PC-3 (cell line): ENCODE data around the gene TPCN2. TPM values are rescaled to one million over a fixed set of nuclear protein-coding genes. Genes with fewer than 3 reads are reported as not detected.

Experiments used
- ATAC-seq: fragments of 200-7000 bp; cut with Tn5 transposase; 2 replicates; pipeline ENCODE4 v1.9.1; 2020; ENCODE audit warnings: mild to moderate bottlenecking, moderate library complexity
- BruUV-seq: library from RNA; stranded (reverse); fragments of 400-500 nt; replicated peaks from 2 replicates; lab custom pipeline; 2021; lab: Mats Ljungman, UMichigan
- CTCF ChIA-PET: fragments of 300-600 bp; sonication (Branson Sonifier 250); formaldehyde crosslinking; loops from one replicate; lab custom pipeline; 2022; ENCODE audit warnings: antibody characterized with exemption; lab: Charles Lee
- POLR2A ChIA-PET: fragments of 300-600 bp; sonication (Branson Sonifier 250); formaldehyde crosslinking; loops from one replicate; lab custom pipeline; 2022; ENCODE audit warnings: antibody characterized with exemption; ENCODE audit not compliant: unreplicated experiment; lab: Charles Lee
- DNase-seq: peaks from one replicate; pipeline ENCODE4 v3.0.0-alpha.2; 2015
- H2AFZ ChIP-seq: fragments of 300-600 bp; sonication (generic); 2 replicates; pipeline ENCODE4 v1.6.0; 2016; ENCODE audit warnings: antibody characterized with exemption, low read length
- H3F3A ChIP-seq: fragments of 300-600 bp; sonication (generic); one replicate; pipeline ENCODE4 v1.6.0; 2017; ENCODE audit warnings: antibody characterized with exemption, low read length, control low read depth, mild to moderate bottlenecking; ENCODE audit not compliant: unreplicated experiment
- H3K27ac ChIP-seq: fragments of 300-600 bp; sonication (generic); 2 replicates; pipeline ENCODE4 v1.5.1; 2016; ENCODE audit warnings: mild to moderate bottlenecking, low read length
- H3K27me3 ChIP-seq: fragments of 300-600 bp; sonication (generic); 2 replicates; pipeline ENCODE4 v1.6.1; 2016; ENCODE audit warnings: low read length, mixed read lengths
- H3K36me3 ChIP-seq: fragments of 300-600 bp; sonication (generic); 2 replicates; pipeline ENCODE4 v1.6.1; 2016; ENCODE audit warnings: low read depth, mixed run types, low read length, mixed read lengths
- H3K4me1 ChIP-seq: fragments of 300-600 bp; sonication (generic); 2 replicates; pipeline ENCODE4 v1.5.1; 2016; ENCODE audit warnings: low read length; ENCODE audit not compliant: insufficient read depth
- H3K4me2 ChIP-seq: fragments of 300-600 bp; sonication (generic); 2 replicates; pipeline ENCODE4 v1.6.0; 2016; ENCODE audit warnings: low read length
- H3K4me3 ChIP-seq: fragments of 300-600 bp; sonication (generic); 2 replicates; pipeline ENCODE4 v1.5.1; 2016; ENCODE audit warnings: mild to moderate bottlenecking, low read length, mixed read lengths
- H3K79me2 ChIP-seq: fragments of 300-600 bp; sonication (generic); 2 replicates; pipeline ENCODE4 v1.6.1; 2017; ENCODE audit warnings: low read length, mixed read lengths
- H3K9ac ChIP-seq: fragments of 300-600 bp; sonication (generic); 2 replicates; pipeline ENCODE4 v1.6.0; 2016; ENCODE audit warnings: mild to moderate bottlenecking, low read length
- H3K9me2 ChIP-seq: fragments of 300-600 bp; sonication (generic); replicated peaks from 2 replicates; pipeline ENCODE4 v1.6.1; 2016; ENCODE audit warnings: mixed run types, low read length, mixed read lengths
- H3K9me3 ChIP-seq: fragments of 300-600 bp; sonication (generic); 2 replicates; pipeline ENCODE4 v1.6.1; 2016; ENCODE audit warnings: low read length, mixed read lengths
- H4K20me1 ChIP-seq: fragments of 300-600 bp; sonication (generic); 2 replicates; pipeline ENCODE4 v1.6.1; 2016; ENCODE audit warnings: low read length, mixed read lengths
- EZH2 ChIP-seq: fragments of 300-600 bp; sonication (generic); IDR thresholded peaks from one replicate; pipeline ENCODE4 v1.6.1; 2017; ENCODE audit warnings: antibody characterized with exemption, mild to moderate bottlenecking, low read length; ENCODE audit not compliant: unreplicated experiment
- EZH2phosphoT487 ChIP-seq: fragments of 300-600 bp; sonication (generic); IDR thresholded peaks from 2 replicates; pipeline ENCODE4 v1.6.1; 2018; ENCODE audit warnings: mild to moderate bottlenecking, antibody characterized with exemption, low read length, borderline replicate concordance
- intact Hi-C: fragments of 100-400 bp; cut with micrococcal nuclease; formaldehyde crosslinking; loops from 2 replicates; pipeline ENCODE4 v1.9.0; 2023
- total RNA-seq: library from RNA; depleted of rRNA; stranded (reverse); fragments of >200 nt; gene quantifications from 2 replicates; pipeline ENCODE4 v1.2.3, GENCODE V29; 2014
- TF ChIP-seq, protein P1 (sequence below): fragments of 300-600 bp; sonication (generic); conservative IDR thresholded peaks from 2 replicates; pipeline ENCODE4 v1.5.1; 2017; ENCODE audit warnings: antibody characterized with exemption, low read depth, mild to moderate bottlenecking, low read length

The TPCN2 gene
- total RNA-seq, 1 experiment from 2014 or later = 13.0 TPM

GRCh38 chr11:69140635-69141034 lies 91.9 kb downstream of the TPCN2 start:
- ATAC-seq = no peak
- Histone ChIP-seq H3K9ac (no peak overlapping the region), H3K9me3 (no peaks in the 10 kb centered on the region), H3K9me2 (no peaks in the 10 kb centered on the region), H3K4me1 (peaks cover 12% of the 10 kb centered on the region), H3K36me3 (no peaks in the 10 kb centered on the region), H2AFZ (no peak overlapping the region), H3K4me3 (no peak overlapping the region), H3F3A (no peaks in the 10 kb centered on the region), H3K4me2 (no peak overlapping the region), H3K79me2 (no peaks in the 10 kb centered on the region), H3K27ac (no peak overlapping the region), H4K20me1 (no peaks in the 10 kb centered on the region), H3K27me3 (no peaks in the 10 kb centered on the region)
- BruUV-seq = no TSS peak
- TF ChIP-seq EZH2 (no peak), EZH2phosphoT487 (no peak)
- TF ChIP-seq, protein P1, sequence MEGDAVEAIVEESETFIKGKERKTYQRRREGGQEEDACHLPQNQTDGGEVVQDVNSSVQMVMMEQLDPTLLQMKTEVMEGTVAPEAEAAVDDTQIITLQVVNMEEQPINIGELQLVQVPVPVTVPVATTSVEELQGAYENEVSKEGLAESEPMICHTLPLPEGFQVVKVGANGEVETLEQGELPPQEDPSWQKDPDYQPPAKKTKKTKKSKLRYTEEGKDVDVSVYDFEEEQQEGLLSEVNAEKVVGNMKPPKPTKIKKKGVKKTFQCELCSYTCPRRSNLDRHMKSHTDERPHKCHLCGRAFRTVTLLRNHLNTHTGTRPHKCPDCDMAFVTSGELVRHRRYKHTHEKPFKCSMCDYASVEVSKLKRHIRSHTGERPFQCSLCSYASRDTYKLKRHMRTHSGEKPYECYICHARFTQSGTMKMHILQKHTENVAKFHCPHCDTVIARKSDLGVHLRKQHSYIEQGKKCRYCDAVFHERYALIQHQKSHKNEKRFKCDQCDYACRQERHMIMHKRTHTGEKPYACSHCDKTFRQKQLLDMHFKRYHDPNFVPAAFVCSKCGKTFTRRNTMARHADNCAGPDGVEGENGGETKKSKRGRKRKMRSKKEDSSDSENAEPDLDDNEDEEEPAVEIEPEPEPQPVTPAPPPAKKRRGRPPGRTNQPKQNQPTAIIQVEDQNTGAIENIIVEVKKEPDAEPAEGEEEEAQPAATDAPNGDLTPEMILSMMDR = no peak
- ChIA-PET CTCF (no interaction called here), POLR2A (no interaction called here)
- no peak for DNase-seq
- intact Hi-C loops = no loop called here

DNA sequence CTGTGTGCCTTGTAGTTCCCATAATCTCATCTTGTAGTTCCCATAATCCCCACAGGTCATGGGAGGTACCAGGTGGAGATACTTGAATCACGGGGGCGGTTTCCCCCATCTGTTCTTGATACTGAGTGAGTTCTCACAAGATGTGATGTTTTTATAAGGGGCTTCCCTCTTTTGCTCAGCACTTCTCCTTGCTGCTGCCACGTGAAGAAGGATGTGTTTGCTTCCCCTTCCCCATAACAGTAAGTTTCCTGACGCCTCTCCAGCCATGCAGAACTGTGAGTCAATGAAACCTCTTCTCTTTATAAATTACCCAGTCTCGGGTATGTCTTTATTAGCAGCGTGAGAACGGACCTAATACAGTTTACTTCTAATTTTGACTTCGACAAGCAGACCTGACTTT lies 93.0 kb downstream of the TPCN2 start:
- intact Hi-C loops = no loop called here
- CTCF ChIA-PET = no interaction called here
- H3K27me3 ChIP-seq = no peaks in the 10 kb centered on the region
- no TSS peak for BruUV-seq
- H2AFZ ChIP-seq = no peak overlapping the region
- no peaks in the 10 kb centered on the region for H3K36me3 ChIP-seq
- H3K9ac ChIP-seq = no peak overlapping the region
- H3K79me2 ChIP-seq = no peaks in the 10 kb centered on the region
- no peaks in the 10 kb centered on the region for H3K9me3 ChIP-seq
- POLR2A ChIA-PET = no interaction called here
- no peak overlapping the region for H3K4me2 ChIP-seq
- H3K27ac ChIP-seq = no peak overlapping the region
- no peaks in the 10 kb centered on the region for H3K9me2 ChIP-seq
- TF ChIP-seq EZH2phosphoT487 (no peak), EZH2 (no peak)
- TF ChIP-seq, protein P1 = no peak
- ATAC-seq (no peak), DNase-seq (no peak)
- peaks cover 12% of the 10 kb centered on the region for H3K4me1 ChIP-seq
- H3K4me3 ChIP-seq = no peak overlapping the region
- H3F3A ChIP-seq = no peaks in the 10 kb centered on the region
- no peaks in the 10 kb centered on the region for H4K20me1 ChIP-seq

DNA sequence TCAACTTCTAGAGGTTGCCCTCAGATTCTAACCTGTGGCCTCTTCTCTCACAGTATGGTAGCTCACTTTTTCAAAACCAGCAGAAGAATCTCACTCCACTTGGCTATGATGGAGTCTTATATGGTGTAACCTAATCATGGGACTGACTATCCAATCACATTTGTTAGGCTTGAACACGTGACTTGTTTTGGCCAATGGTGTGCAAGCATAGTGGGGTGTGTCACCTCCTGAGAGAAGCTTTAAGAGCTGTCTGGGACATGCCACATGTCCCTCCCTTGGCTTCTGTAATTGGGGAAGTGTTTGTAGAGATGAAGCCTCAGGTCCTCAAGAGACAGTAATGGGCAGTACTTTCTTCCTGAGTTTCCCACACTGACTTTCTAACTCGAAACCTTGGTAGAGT lies 94.2 kb downstream of the TPCN2 start:
- no peaks in the 10 kb centered on the region for H3K9me3 ChIP-seq
- no peaks in the 10 kb centered on the region for H3K36me3 ChIP-seq
- no peaks in the 10 kb centered on the region for H3K79me2 ChIP-seq
- no peaks in the 10 kb centered on the region for H3F3A ChIP-seq
- TF ChIP-seq EZH2 (no peak), EZH2phosphoT487 (no peak)
- TF ChIP-seq, protein P1 = no peak
- no peak overlapping the region for H3K27ac ChIP-seq
- no TSS peak for BruUV-seq
- CTCF ChIA-PET = no interaction called here
- ATAC-seq (no peak), DNase-seq (no peak)
- POLR2A ChIA-PET = no interaction called here
- no peak overlapping the region for H2AFZ ChIP-seq
- intact Hi-C loops = no loop called here
- H3K9ac ChIP-seq = no peak overlapping the region
- peaks cover 8% of the 10 kb centered on the region for H3K4me1 ChIP-seq
- no peak overlapping the region for H3K4me3 ChIP-seq
- H3K4me2 ChIP-seq = no peak overlapping the region
- H3K9me2 ChIP-seq = no peaks in the 10 kb centered on the region
- no peaks in the 10 kb centered on the region for H3K27me3 ChIP-seq
- no peaks in the 10 kb centered on the region for H4K20me1 ChIP-seq
